H1 (cell line): Measurements from ENCODE around the gene ANAPC16. TPM values are rescaled to one million over a fixed set of nuclear protein-coding genes. Genes with fewer than 3 reads are reported as not detected.
"Not testable (repeated sequence)": the region's sequence is repeated elsewhere in the genome, so short reads cannot be mapped to it uniquely, and the experiment has no call there.

ENCODE experiments used
- CTCF ChIA-PET: fragments of 300-600 bp; sonication (Branson Sonifier 250); formaldehyde crosslinking; loops from one replicate; lab custom pipeline; 2021; ENCODE audit not compliant: partially characterized antibody; lab: Charles Lee
- POLR2A ChIA-PET: fragments of 300-600 bp; sonication (Branson Sonifier 250); formaldehyde crosslinking; loops from one replicate; lab custom pipeline; 2021; ENCODE audit warnings: inconsistent platforms; ENCODE audit not compliant: partially characterized antibody; lab: Charles Lee
- DNase-seq, 2 experiments: peaks; one replicate each; pipeline versions ENCODE4 v3.0.0 to v3.0.0-alpha.2; 2010 to 2022; ENCODE audit warnings: low spot score in 2 of 2, low read depth in 1 of 2, mixed read lengths in 1 of 2
- FAIRE-seq: peaks from 2 replicates; lab custom pipeline; 2011; peaks lifted over from hg19 to GRCh38; lab: Jason Lieb, UNC
- H2AFZ ChIP-seq: 2 replicates; pipeline ENCODE4 v1.8.1; 2012; ENCODE audit warnings: low read length, inconsistent platforms
- H2AK5ac ChIP-seq: 2 replicates; pipeline ENCODE4 v1.6.1; 2013; ENCODE audit warnings: low read depth, low read length
- H2BK120ac ChIP-seq: replicated peaks from 2 replicates; pipeline ENCODE3; 2013; ENCODE audit warnings: low read depth, low read length, inconsistent platforms
- H2BK12ac ChIP-seq: 2 replicates; pipeline ENCODE4 v1.6.1; 2013; ENCODE audit warnings: low read depth, low read length
- H2BK15ac ChIP-seq: 2 replicates; pipeline ENCODE4 v1.6.1; 2013; ENCODE audit warnings: low read length
- H2BK20ac ChIP-seq: 2 replicates; pipeline ENCODE4 v1.6.1; 2013; ENCODE audit warnings: low read length
- H2BK5ac ChIP-seq: 2 replicates; pipeline ENCODE4 v1.6.1; 2013; ENCODE audit warnings: low read depth, low read length
- H3K14ac ChIP-seq: 2 replicates; pipeline ENCODE4 v1.6.1; 2013; ENCODE audit warnings: inconsistent platforms; ENCODE audit not compliant: insufficient read length
- H3K18ac ChIP-seq: 2 replicates; pipeline ENCODE4 v1.6.1; 2013; ENCODE audit warnings: low read length; ENCODE audit errors: extremely low read depth
- H3K23ac ChIP-seq: 2 replicates; pipeline ENCODE4 v1.6.1; 2013; ENCODE audit warnings: inconsistent platforms; ENCODE audit not compliant: insufficient read length
- H3K23me2 ChIP-seq: 2 replicates; pipeline ENCODE4 v1.6.1; 2013; ENCODE audit warnings: low read depth, low read length
- H3K27ac ChIP-seq: 2 replicates; pipeline ENCODE4 v1.6.1; 2011; ENCODE audit warnings: low read depth, low read length, inconsistent platforms
- H3K27me3 ChIP-seq, 4 experiments: replicated peaks in 1 of 4; 1 replicate in 1 of 4; 2 replicates in 3 of 4; pipeline versions ENCODE4 v1.6.1 to v1.8.1; 2011 to 2013; ENCODE audit warnings: low read length in 3 of 4, mild to moderate bottlenecking in 3 of 4, inconsistent platforms in 2 of 4, mixed read lengths in 2 of 4, moderate library complexity in 1 of 4; ENCODE audit not compliant: control insufficient read depth in 3 of 4, insufficient read depth in 3 of 4; ENCODE audit errors: extremely low read depth in 1 of 4
- H3K36me3 ChIP-seq, 4 experiments: 2 replicates each; pipeline versions ENCODE4 v1.6.1 to v1.8.1; 2011 to 2013; ENCODE audit warnings: mild to moderate bottlenecking in 4 of 4, low read length in 3 of 4, moderate library complexity in 2 of 4, control low read depth in 1 of 4, inconsistent platforms in 1 of 4; ENCODE audit not compliant: insufficient read depth in 4 of 4, control insufficient read depth in 2 of 4
- H3K4ac ChIP-seq: replicated peaks from 2 replicates; pipeline ENCODE3; 2013; ENCODE audit warnings: low read length, low read depth, mixed read lengths, inconsistent platforms; ENCODE audit not compliant: insufficient read length
- H3K4me1 ChIP-seq, 4 experiments: replicated peaks in 1 of 4; 1 replicate in 1 of 4; 2 replicates in 3 of 4; pipeline versions ENCODE4 v1.6.1 to v1.8.1; 2011 to 2013; ENCODE audit warnings: low read length in 3 of 4, inconsistent platforms in 2 of 4, mixed read lengths in 1 of 4; ENCODE audit not compliant: insufficient read depth in 4 of 4, control insufficient read depth in 3 of 4
- H3K4me2 ChIP-seq, 2 experiments: 2 replicates each; pipeline versions ENCODE4 v1.6.1 to v1.8.1; 2011 to 2013; ENCODE audit warnings: low read depth in 2 of 2, low read length in 2 of 2, control low read depth in 1 of 2, inconsistent platforms in 1 of 2, mild to moderate bottlenecking in 1 of 2; ENCODE audit not compliant: insufficient read depth in 1 of 2
- H3K4me3 ChIP-seq, 4 experiments: fragments of 200-600, 300-600 bp in 1 of 4; sonication (generic), shearing (Covaris generic), sonication (Bioruptor Twin) in 1 of 4; 2 replicates each; pipeline versions ENCODE4 v1.5.1 to v1.8.1; 2011 to 2016; ENCODE audit warnings: low read length in 4 of 4, low read depth in 3 of 4, control low read depth in 2 of 4, inconsistent platforms in 2 of 4, mild to moderate bottlenecking in 2 of 4, mixed read lengths in 1 of 4, moderate library complexity in 1 of 4; ENCODE audit not compliant: insufficient read depth in 2 of 4; ENCODE audit errors: extremely low read depth in 1 of 4
- H3K56ac ChIP-seq: replicated peaks from 2 replicates; pipeline ENCODE3; 2013; ENCODE audit warnings: low read depth, mild to moderate bottlenecking, mixed read lengths, low read length, inconsistent platforms; ENCODE audit not compliant: insufficient read length
- H3K79me1 ChIP-seq: 2 replicates; pipeline ENCODE4 v1.6.1; 2013; ENCODE audit warnings: low read depth, low read length, control low read depth
- H3K79me2 ChIP-seq, 2 experiments: 2 replicates each; pipeline versions ENCODE4 v1.6.1 to v1.8.1; 2012 to 2013; ENCODE audit warnings: low read length in 2 of 2, mild to moderate bottlenecking in 2 of 2, inconsistent platforms in 1 of 2; ENCODE audit not compliant: insufficient read depth in 2 of 2, control insufficient read depth in 1 of 2
- H3K9ac ChIP-seq, 4 experiments: replicated peaks in 1 of 4; 1 replicate in 1 of 4; 2 replicates in 3 of 4; pipeline versions ENCODE4 v1.6.1 to v1.8.1; 2011 to 2013; ENCODE audit warnings: low read depth in 3 of 4, low read length in 3 of 4, control low read depth in 2 of 4, mild to moderate bottlenecking in 2 of 4, moderate library complexity in 2 of 4, inconsistent platforms in 1 of 4; ENCODE audit errors: extremely low read depth in 1 of 4
- H3K9me3 ChIP-seq, 2 experiments: 2 replicates each; pipeline versions ENCODE4 v1.6.1 to v1.8.1; 2012 to 2013; ENCODE audit warnings: mild to moderate bottlenecking in 2 of 2, moderate library complexity in 2 of 2, control low read depth in 1 of 2, inconsistent platforms in 1 of 2, low read depth in 1 of 2, low read length in 1 of 2, mixed read lengths in 1 of 2; ENCODE audit not compliant: insufficient read depth in 2 of 2
- H4K20me1 ChIP-seq, 2 experiments: replicated peaks in 1 of 2; 2 replicates each; pipeline versions ENCODE3 to v1.8.1; 2011 to 2013; ENCODE audit warnings: inconsistent platforms in 2 of 2, low read length in 2 of 2, mild to moderate bottlenecking in 1 of 2; ENCODE audit not compliant: insufficient read depth in 2 of 2, control insufficient read depth in 1 of 2
- H4K5ac ChIP-seq: 2 replicates; pipeline ENCODE4 v1.6.1; 2013; ENCODE audit warnings: low read length, low read depth, mixed read lengths, inconsistent platforms; ENCODE audit not compliant: insufficient read length
- H4K8ac ChIP-seq: 2 replicates; pipeline ENCODE4 v1.8.0; 2013; ENCODE audit warnings: mild to moderate bottlenecking, moderate library complexity, low read length, inconsistent platforms; ENCODE audit not compliant: insufficient read depth; ENCODE audit errors: extremely low read depth
- H4K91ac ChIP-seq: replicated peaks from 2 replicates; pipeline ENCODE3; 2013; ENCODE audit warnings: low read length, mixed read lengths, inconsistent platforms; ENCODE audit not compliant: insufficient read length
- WGBS, 2 experiments: shearing (Covaris generic) in 1 of 2; methylation state at CpG; one replicate each; pipeline versions ENCODE4 v1.1.6 to v1.1.7; 2013 to 2015; ENCODE audit warnings: low lambda C conversion rate in 2 of 2, mixed read lengths in 2 of 2, inconsistent platforms in 1 of 2, low coverage in 1 of 2, missing lambda C conversion rate in 1 of 2; ENCODE audit not compliant: insufficient replicate concordance in 2 of 2, insufficient coverage in 1 of 2, insufficient read length in 1 of 2; ENCODE audit errors: extremely low coverage in 1 of 2, missing lambda C conversion rate in 1 of 2; 5-methylcytosine and 5-hydroxymethylcytosine counted together
- polyA plus RNA-seq, 7 experiments: library from polyadenylated mRNA; depleted of rRNA in 3 of 7; stranded (reverse) in 5 of 7; unstranded in 2 of 7; fragments of >200 nt in 5 of 7; fragments of 200-250 nt in 2 of 7; gene quantifications; 1 replicate in 5 of 7; 2 replicates in 1 of 7; 4 replicates in 1 of 7; pipeline versions ENCODE4 v1.2.1 to v1.2.3, GENCODE V29; 2011 to 2013; ENCODE audit warnings: missing spikeins in 2 of 7, mixed read lengths in 2 of 7
- total RNA-seq: library from RNA; stranded (reverse); fragmentation: NEBNext Ultra II Directional; extraction: Animal tissue kit (Norgen Biotek cat#: 25700); gene quantifications from 2 replicates; pipeline ENCODE4 v1.2.1, GENCODE V29; 2021

Gene ANAPC16
- total and polyA plus RNA-seq, 2 of the 8 experiments (the other 6 are each of a cell fraction or from before 2014, with no cell fraction given): 53.1 to 57.4 TPM

DNA sequence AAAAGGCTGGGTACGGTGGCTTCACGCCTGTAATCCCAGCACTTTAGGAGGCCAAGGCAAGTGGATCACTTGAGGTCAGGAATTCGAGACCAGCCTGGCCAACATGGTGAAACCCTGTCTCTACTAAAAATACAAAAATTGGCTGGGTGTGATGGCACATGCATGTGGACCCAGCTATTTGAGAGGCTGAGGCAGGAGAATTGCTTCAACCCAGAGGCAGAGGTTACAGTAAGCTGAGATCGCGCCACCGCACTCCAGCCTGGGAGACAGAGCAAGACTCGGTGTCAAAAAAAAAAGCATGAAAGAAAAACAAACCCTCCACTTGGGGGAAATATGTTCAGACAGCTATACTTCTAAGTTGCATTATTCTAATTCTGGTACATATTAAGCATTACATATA lies 63.8 kb downstream of the ANAPC16 start:
- H2BK12ac ChIP-seq, H2AFZ ChIP-seq, H3K56ac ChIP-seq, FAIRE-seq, H3K4me2 ChIP-seq, H3K27ac ChIP-seq, H4K5ac ChIP-seq, H3K9me3 ChIP-seq, H3K18ac ChIP-seq, H3K23ac ChIP-seq, H3K27me3 ChIP-seq, H2BK120ac ChIP-seq, H2BK15ac ChIP-seq, H3K4ac ChIP-seq, H3K9ac ChIP-seq, H3K23me2 ChIP-seq, DNase-seq, H4K91ac ChIP-seq, H2AK5ac ChIP-seq, H4K8ac ChIP-seq, H2BK20ac ChIP-seq, H3K79me1 ChIP-seq, H3K14ac ChIP-seq, H3K4me3 ChIP-seq, H2BK5ac ChIP-seq: not testable (repeated sequence)
- ChIA-PET POLR2A (interaction anchor here (1.1 to 16.4 kb wide), 5 partner anchors 12 to 39 kb away, joined by 4 to 895 read pairs (median 9); no protein-coding TSS in a partner anchor), CTCF (interaction anchor here (0.6 to 3.5 kb wide), 11 partner anchors 12 to 231 kb away, joined by 3 to 16 read pairs (median 6); no protein-coding TSS in a partner anchor)
- 93% methylated on average over 7 of the region's 7 CpGs; no CpG with 5 or more reads in 1 of the 2 experiments for WGBS, 2 experiments
- peaks cover 0 to 15% (median 7%) of the 10 kb centered on the region in 4 experiments; a peak in 6 of 7 replicates for H3K4me1 ChIP-seq
- peaks cover 0 to 10% of the 10 kb centered on the region in 2 experiments; a peak in 3 of 4 replicates for H3K79me2 ChIP-seq
- H3K36me3 ChIP-seq: peaks cover 3 to 17% (median 10%) of the 10 kb centered on the region in 4 experiments; a peak in 7 of 8 replicates
- peaks cover 11 to 15% of the 10 kb centered on the region in 2 experiments for H4K20me1 ChIP-seq
